Aorta (tissue), 5 donors: ENCODE data around the gene FLT1. TPM values are rescaled to one million over a fixed set of nuclear protein-coding genes. Genes with fewer than 3 reads are reported as not detected.

Source experiments
- ATAC-seq: fragments of 200-7000 bp; cut with Tn5 transposase; one replicate; pipeline ENCODE4 v1.9.1; 2022; ENCODE audit warnings: moderate library complexity; ENCODE audit not compliant: low FRiP score
- DNase-seq, 2 donors: peaks; one replicate each; pipeline ENCODE4 v3.0.0-alpha.2; 2020
- H3K27ac ChIP-seq, 2 donors: one replicate each; pipeline ENCODE4 v1.5.1; 2013; ENCODE audit warnings: low read length in 2 of 2, mild to moderate bottlenecking in 2 of 2, moderate library complexity in 2 of 2, control low read depth in 1 of 2, inconsistent platforms in 1 of 2, low read depth in 1 of 2
- H3K27me3 ChIP-seq, 2 donors: one replicate each; pipeline ENCODE4 v1.6.1; 2013; ENCODE audit warnings: control low read depth in 1 of 2, low read length in 1 of 2, mild to moderate bottlenecking in 1 of 2, moderate library complexity in 1 of 2; ENCODE audit not compliant: insufficient read depth in 2 of 2, control insufficient read depth in 1 of 2
- H3K36me3 ChIP-seq, 2 donors: one replicate each; pipeline ENCODE4 v1.6.1; 2013; ENCODE audit warnings: control low read depth in 1 of 2, low read length in 1 of 2, mild to moderate bottlenecking in 1 of 2; ENCODE audit not compliant: insufficient read depth in 2 of 2, control insufficient read depth in 1 of 2
- H3K4me1 ChIP-seq, 2 donors: one replicate each; pipeline ENCODE4 v1.6.1; 2013; ENCODE audit warnings: low read length in 2 of 2, control low read depth in 1 of 2, mild to moderate bottlenecking in 1 of 2, moderate library complexity in 1 of 2; ENCODE audit not compliant: insufficient read depth in 2 of 2, control insufficient read depth in 1 of 2
- H3K4me3 ChIP-seq, 2 donors: one replicate each; pipeline ENCODE4 v1.5.1; 2013; ENCODE audit warnings: low read length in 2 of 2, control low read depth in 1 of 2, mild to moderate bottlenecking in 1 of 2
- H3K9me3 ChIP-seq: one replicate; pipeline ENCODE4 v1.6.1; 2013; ENCODE audit warnings: mild to moderate bottlenecking, low read length; ENCODE audit not compliant: control insufficient read depth
- WGBS, 2 donors: extraction: QIAGEN DNeasy Blood & Tissue Kit; methylation state at CpG; one replicate each; pipeline ENCODE4 v1.1.7; 2013; 5-methylcytosine and 5-hydroxymethylcytosine counted together
- intact Hi-C, 2 donors: fragments of 100-400 bp; cut with DNase I; formaldehyde crosslinking; loops; one replicate each; pipeline versions ENCODE4 v1.14.2 to v1.15.0; 2022
- polyA plus RNA-seq, 2 donors: library from polyadenylated mRNA; stranded (reverse); fragments of 200-250 nt; gene quantifications; one replicate each; pipeline ENCODE4 v1.2.3, GENCODE V29; 2013
- total RNA-seq, 2 donors: library from RNA; stranded (reverse); fragmentation: NEBNext Ultra II Directional; extraction: Animal tissue kit (Norgen Biotek cat#: 25700); gene quantifications; one replicate each; pipeline ENCODE4 v1.2.1, GENCODE V29; 2021
- donor health status: healthy with polysubstance abuse.
- donor health status: Bipolar disorder and iron deficiency.
- donor health status: DM: no; HTN: no; CAD: no.
- donor health status: DM: no; HTN: no; CAD: no.
- donor health status: DM: yes; HTN: yes; CAD: no.

The FLT1 gene
- total and polyA plus RNA-seq, 4 donors, result 0.38 to 62.8 (median 16.7) TPM

DNA sequence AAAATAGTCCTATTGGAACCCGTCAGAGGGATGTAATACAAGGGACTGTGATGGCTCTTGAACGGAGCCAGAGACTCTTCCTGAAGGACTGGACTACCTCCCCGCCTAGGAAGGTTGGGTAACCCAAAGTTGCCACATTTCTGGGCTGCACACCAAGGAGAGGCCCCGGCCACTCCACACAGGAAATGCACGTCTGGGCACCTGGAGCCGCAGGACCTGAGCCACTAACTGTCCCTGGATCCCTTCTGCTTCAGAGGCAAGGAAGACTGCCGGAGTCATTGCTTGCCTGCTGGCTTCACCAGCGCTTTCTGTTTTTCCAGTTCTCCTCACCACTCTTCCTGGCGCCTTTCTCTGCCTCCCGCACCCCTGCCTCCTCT lies 1.2 kb upstream of the FLT1 start:
- 62 to 76% methylated on average over 10 of the region's 10 CpGs for WGBS, 2 donors

DNA sequence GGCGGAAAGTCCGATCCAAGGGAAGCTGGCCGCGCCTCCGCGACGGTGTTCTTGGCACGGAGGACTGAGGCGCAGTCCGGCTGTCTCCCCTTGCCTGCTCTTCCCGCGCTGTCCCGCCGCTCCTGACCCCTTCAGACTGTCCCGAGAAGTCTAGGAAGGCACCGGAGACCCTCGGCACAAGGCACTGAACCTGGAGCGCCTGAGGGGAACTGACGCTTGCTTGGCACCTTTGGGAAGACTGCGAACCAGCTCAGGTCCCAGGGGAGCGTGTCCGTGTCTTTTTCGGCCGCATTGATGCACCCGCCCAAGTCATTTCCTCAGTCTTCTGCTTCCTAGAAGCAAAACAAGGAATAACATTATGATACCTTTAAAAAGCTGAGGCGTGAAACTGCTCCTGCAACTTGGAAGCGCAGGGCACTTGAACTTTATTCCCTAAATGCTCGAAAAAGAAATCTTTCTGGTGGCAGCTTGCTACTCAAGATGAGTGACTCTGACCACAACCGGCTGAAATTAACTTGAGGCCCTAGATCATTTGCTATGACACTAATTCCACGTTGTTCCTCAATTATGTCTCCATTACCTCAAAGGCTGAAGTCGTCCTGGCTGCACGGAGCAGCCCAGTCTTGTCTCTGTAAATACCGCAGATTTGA lies 735 bp upstream of the FLT1 start:
- Histone ChIP-seq H3K36me3 (no peaks in the 10 kb centered on the region), H3K27ac (no peak overlapping the region), H3K27me3 (no peaks in the 10 kb centered on the region), H3K4me1 (no peaks in the 10 kb centered on the region), H3K9me3 (no peaks in the 10 kb centered on the region), H3K4me3 (no peak overlapping the region)
- 14 to 15% methylated on average over 33 of the region's 33 CpGs for WGBS, 2 donors
- ATAC-seq, result peak; percentile 66
- intact Hi-C loops, result no loop called here
- peak; percentile 51 to 83 for DNase-seq

More for the DNA sequence above, 1.2 kb upstream of the FLT1 start:
- Histone ChIP-seq H3K4me3 (no peak overlapping the region), H3K9me3 (no peaks in the 10 kb centered on the region), H3K27ac (no peak overlapping the region), H3K36me3 (no peaks in the 10 kb centered on the region), H3K4me1 (no peaks in the 10 kb centered on the region), H3K27me3 (no peaks in the 10 kb centered on the region)
- ATAC-seq (no peak), DNase-seq (no peak)
- intact Hi-C loops, result no loop called here

DNA sequence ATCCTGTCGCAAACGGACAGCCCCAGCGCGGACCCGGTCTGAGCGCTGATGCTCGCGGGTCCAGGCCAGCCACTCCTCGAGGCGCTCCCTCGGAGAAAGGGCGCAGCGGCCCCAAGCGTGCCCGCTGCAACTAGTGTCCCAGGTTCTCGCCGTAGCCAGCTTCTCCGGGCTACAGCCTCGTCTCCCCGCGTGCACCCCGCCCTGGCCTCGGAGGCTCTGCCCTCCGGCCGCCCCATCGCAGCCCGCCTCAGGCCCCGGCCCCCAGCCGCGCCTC lies 487 bp downstream of the FLT1 start:
- H3K27ac ChIP-seq, result no peak overlapping the region
- WGBS, 2 donors, result 1% methylated on average over 22 to 30 of the region's 30 CpGs

DNA sequence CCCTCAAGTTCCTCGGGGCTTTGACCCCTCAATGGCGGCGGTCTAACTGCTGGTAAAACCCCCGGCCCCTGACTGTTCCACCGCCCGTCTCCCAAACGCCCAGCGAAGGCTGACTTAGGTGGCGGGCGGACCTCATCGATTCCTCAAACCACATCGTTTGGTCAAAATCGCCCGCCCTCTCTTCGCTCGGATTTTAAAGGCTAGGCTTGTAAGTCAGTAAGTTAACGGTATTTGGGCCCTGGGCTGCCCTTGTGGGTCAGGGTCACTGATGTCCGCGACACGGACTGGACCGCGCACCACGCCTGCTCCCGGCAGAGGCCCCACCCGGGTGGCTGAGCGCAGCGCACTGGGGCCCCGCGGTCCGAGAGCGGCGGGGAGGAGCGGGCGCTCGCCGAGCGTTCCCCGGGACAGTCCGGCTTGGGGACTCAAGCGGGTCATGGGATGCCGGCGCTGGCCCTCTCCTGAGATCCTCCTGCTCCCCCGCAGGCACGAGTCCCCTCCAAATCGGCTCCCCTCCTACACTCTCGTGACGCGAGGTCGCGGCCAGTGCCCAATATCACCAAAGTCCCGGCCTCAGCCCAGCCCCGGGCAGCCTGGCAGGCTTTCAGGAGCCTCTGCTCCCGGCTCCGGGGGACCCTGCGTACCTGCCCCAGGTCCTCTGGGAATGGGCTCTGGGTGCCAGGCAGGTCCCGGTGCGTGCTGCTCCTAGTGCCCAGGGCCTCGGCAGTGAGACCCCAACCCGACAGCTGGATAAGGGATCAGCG lies 1.0 kb downstream of the FLT1 start:
- intact Hi-C loops, result no loop called here
- Histone ChIP-seq H3K4me3 (peak overlapping the region in 1 of 2 donors; percentile 33), H3K9me3 (peaks cover 2% of the 10 kb centered on the region), H3K27me3 (no peaks in the 10 kb centered on the region), H3K27ac (no peak overlapping the region), H3K36me3 (no peaks in the 10 kb centered on the region), H3K4me1 (no peaks in the 10 kb centered on the region)
- WGBS, 2 donors, result 2% methylated on average over 59 to 60 of the region's 60 CpGs
- peak in 1 of 2 donors; percentile 71 for DNase-seq
- ATAC-seq, result peak; percentile 51

More for the DNA sequence above, 487 bp downstream of the FLT1 start:
- Histone ChIP-seq H3K27me3 (no peaks in the 10 kb centered on the region), H3K4me3 (peak overlapping the region; percentile 23 to 33), H3K9me3 (peaks cover under 1% of the 10 kb centered on the region), H3K36me3 (no peaks in the 10 kb centered on the region), H3K4me1 (no peaks in the 10 kb centered on the region)
- DNase-seq (peak in 1 of 2 donors; percentile 76), ATAC-seq (no peak)
- intact Hi-C loops, result no loop called here

DNA sequence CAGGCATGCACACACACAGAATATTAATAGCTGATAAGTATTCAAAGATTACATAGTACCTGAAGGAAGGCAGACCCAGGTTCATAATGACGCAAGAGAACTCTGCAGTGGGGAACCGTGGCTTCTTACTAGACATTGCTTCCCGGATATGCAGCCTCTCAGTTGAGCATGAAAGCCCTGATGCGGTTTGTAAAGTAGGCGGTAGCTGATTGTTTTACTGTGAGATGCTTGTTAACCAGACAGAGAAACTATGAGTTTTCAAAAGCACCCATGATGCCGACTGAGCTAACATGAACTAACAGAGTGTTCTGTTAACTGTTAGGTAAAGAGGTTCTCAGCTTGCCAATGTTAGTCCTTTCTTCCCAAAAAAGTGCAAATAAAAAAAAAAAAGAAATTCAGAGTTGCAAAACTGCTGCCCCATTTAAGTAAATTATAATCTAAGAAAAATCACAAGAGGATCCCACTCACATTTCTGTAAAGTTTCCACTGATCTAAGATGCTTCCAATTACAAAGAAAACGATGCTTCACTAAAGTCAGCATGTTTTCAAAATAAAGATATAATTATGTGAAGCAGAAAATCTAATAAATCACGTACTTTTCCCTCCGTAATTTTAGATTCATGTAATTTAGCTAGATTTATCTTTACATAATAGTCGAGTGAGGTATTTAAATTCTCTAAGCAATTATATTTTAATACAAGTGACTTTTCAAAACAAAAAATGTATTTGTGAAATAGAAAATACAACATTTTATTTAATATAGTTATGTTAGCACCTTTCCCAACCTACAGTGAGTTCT lies 2.2 kb downstream of the FLT1 start:
- H3K4me1 ChIP-seq, result no peaks in the 10 kb centered on the region
- ATAC-seq (no peak), DNase-seq (no peak)
- H3K36me3 ChIP-seq, result no peaks in the 10 kb centered on the region
- WGBS, 2 donors, result 88 to 92% methylated on average over 10 of the region's 10 CpGs
- no peak overlapping the region for H3K4me3 ChIP-seq
- H3K9me3 ChIP-seq, result peaks cover 2% of the 10 kb centered on the region
- no peaks in the 10 kb centered on the region for H3K27me3 ChIP-seq
- intact Hi-C loops, result no loop called here
- H3K27ac ChIP-seq, result no peak overlapping the region

DNA sequence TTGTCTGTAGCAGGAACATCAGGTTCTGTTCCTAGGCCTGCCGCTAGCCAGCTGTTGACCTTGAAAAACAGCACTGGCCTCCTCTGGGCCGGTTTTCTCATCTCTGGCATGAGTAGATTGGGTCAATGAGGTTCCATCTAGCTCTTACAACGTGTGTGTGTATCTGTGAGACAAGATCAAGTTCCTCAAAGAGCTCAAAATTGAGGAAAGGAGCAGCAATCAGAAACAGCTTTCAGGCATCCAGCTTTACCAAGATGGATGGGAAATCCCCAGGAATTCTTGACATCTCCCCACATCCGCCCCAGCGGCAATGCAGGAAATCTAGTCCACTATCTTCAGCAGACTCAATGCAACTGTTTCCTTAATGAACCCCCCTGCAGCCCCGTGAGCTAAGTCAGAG lies 4.9 kb downstream of the FLT1 start:
- no peak overlapping the region for H3K27ac ChIP-seq
- DNase-seq (no peak), ATAC-seq (no peak)
- intact Hi-C loops, result no loop called here
- H3K4me3 ChIP-seq, result no peak overlapping the region
- H3K4me1 ChIP-seq, result no peaks in the 10 kb centered on the region
- no peaks in the 10 kb centered on the region for H3K27me3 ChIP-seq
- WGBS, 2 donors, result 90 to 93% methylated on average over 6 of the region's 6 CpGs
- no peaks in the 10 kb centered on the region for H3K36me3 ChIP-seq
- H3K9me3 ChIP-seq, result peaks cover 2% of the 10 kb centered on the region

DNA sequence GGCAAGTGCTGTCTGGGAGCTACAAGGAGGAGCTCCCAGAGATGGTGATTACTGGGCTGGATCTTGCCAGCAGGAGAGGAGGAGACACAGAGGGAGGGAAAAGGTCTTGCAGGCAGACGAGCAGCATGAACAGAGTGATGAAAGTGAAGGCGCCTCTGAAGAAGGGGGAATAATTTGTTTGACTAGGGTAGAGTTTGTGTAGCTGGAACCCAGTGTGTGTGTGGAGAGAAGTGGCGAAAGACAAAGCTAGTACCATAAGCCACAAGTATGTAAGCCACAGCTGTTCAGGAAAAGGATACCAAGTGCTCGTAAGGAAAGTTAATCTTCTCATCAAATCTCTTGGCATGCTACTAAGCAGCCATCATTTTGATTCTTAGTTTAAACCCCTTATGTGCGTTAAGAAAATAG lies 5.4 kb downstream of the FLT1 start:
- H3K9me3 ChIP-seq, result peaks cover 2% of the 10 kb centered on the region
- no peak overlapping the region for H3K4me3 ChIP-seq
- ATAC-seq, result no peak
- H3K4me1 ChIP-seq, result no peaks in the 10 kb centered on the region
- no peak for DNase-seq
- H3K27me3 ChIP-seq, result no peaks in the 10 kb centered on the region
- no peaks in the 10 kb centered on the region for H3K36me3 ChIP-seq
- intact Hi-C loops, result no loop called here
- no peak overlapping the region for H3K27ac ChIP-seq
- WGBS, 2 donors, result 55 to 74% methylated on average over 5 of the region's 5 CpGs

DNA sequence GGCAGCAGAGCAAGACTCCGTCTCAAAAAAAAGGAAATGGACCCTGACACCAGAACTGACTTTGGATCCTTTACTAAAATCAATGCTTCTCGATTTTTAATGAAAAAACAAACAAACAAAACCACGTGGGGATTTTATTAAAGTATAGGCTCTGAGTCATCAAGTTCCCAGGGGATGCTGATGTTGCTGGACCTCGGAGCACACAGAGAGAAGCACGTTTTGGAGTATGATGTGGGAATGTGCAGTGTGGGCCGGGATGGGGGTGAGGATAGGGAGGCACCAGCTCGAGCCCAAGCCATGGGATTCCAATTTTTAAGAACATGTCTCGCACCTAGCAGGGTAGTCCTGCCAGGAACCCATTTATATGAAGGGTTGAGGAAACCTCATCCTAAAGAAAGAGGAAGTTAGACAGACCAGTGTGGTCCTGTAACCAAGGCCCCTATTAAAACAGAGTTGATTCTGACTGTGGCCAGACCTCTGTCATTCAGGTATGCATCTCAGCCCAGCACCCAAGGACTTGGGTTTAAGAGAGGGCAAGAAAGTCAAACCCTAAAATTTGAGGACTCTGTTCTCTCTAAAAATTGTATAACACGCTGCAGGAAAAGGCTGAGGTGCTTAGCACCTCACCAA lies 6.4 kb downstream of the FLT1 start:
- 62 to 70% methylated on average over 9 of the region's 9 CpGs for WGBS, 2 donors
- no peak for ATAC-seq
- DNase-seq, result no peak
- peaks cover 2% of the 10 kb centered on the region for H3K9me3 ChIP-seq
- intact Hi-C loops, result no loop called here
- H3K27ac ChIP-seq, result no peak overlapping the region
- H3K36me3 ChIP-seq, result no peaks in the 10 kb centered on the region
- no peaks in the 10 kb centered on the region for H3K4me1 ChIP-seq
- H3K27me3 ChIP-seq, result no peaks in the 10 kb centered on the region
- no peak overlapping the region for H3K4me3 ChIP-seq
